OCI-LY1 (cell line): ENCODE results near the gene TUBAL3.

Experiments
- H2AFZ ChIP-seq: fragments of 200-600 bp; sonication (generic), shearing (Covaris generic); 2 replicates; pipeline ENCODE4 v1.6.0; 2014; ENCODE audit warnings: antibody characterized with exemption, mild to moderate bottlenecking, low read length
- H3F3A ChIP-seq: fragments of 200-600 bp; sonication (generic), shearing (Covaris generic); 2 replicates; pipeline ENCODE4 v1.6.0; 2014; ENCODE audit warnings: mild to moderate bottlenecking, antibody characterized with exemption, low read length, moderate library complexity; ENCODE audit not compliant: insufficient read depth
- H3K27ac ChIP-seq: fragments of 200-600 bp; sonication (generic); 2 replicates; pipeline ENCODE4 v1.5.1; 2014; ENCODE audit warnings: low read length, mixed run types, mild to moderate bottlenecking, low read depth; ENCODE audit not compliant: poor library complexity, severe bottlenecking
- H3K27me3 ChIP-seq: fragments of 200-600 bp; sonication (generic); 2 replicates; pipeline ENCODE4 v1.6.0; 2014; ENCODE audit warnings: antibody characterized with exemption, mild to moderate bottlenecking, low read length, moderate library complexity; ENCODE audit not compliant: insufficient read depth
- H3K36me3 ChIP-seq: fragments of 200-600 bp; sonication (generic); 2 replicates; pipeline ENCODE4 v1.6.1; 2014; ENCODE audit warnings: mild to moderate bottlenecking, antibody characterized with exemption, low read length, moderate library complexity, mixed read lengths; ENCODE audit not compliant: insufficient read depth
- H3K4me1 ChIP-seq: fragments of 200-600 bp; sonication (generic); 2 replicates; pipeline ENCODE4 v1.5.1; 2014; ENCODE audit warnings: mild to moderate bottlenecking, low read length, moderate library complexity; ENCODE audit not compliant: insufficient read depth, severe bottlenecking
- H3K4me2 ChIP-seq: fragments of 200-600 bp; sonication (generic), shearing (Covaris generic); 2 replicates; pipeline ENCODE4 v1.6.1; 2014; ENCODE audit warnings: low read length
- H3K4me3 ChIP-seq: fragments of 200-600 bp; sonication (generic); 2 replicates; pipeline ENCODE4 v1.5.1; 2014; ENCODE audit warnings: low read length, low read depth, mild to moderate bottlenecking, mixed read lengths; ENCODE audit not compliant: poor library complexity, severe bottlenecking
- H3K79me2 ChIP-seq: fragments of 200-600 bp; shearing (Covaris generic); 2 replicates; pipeline ENCODE4 v1.6.1; 2016; ENCODE audit warnings: mixed run types, low read length, mixed read lengths; ENCODE audit not compliant: insufficient read depth
- H3K9ac ChIP-seq: fragments of 200-600 bp; sonication (generic), shearing (Covaris generic); 2 replicates; pipeline ENCODE4 v1.6.1; 2014; ENCODE audit warnings: mild to moderate bottlenecking, low read length, mixed read lengths
- H3K9me2 ChIP-seq: fragments of 200-600 bp; sonication (generic), shearing (Covaris generic); 2 replicates; pipeline ENCODE4 v1.6.1; 2014; ENCODE audit warnings: low read depth, mild to moderate bottlenecking, low read length, mixed read lengths
- H3K9me3 ChIP-seq: fragments of 200-600 bp; shearing (Covaris generic); 2 replicates; pipeline ENCODE4 v1.6.1; 2014; ENCODE audit warnings: low read length, mixed read lengths
- H4K20me1 ChIP-seq: fragments of 200-600 bp; sonication (generic), shearing (Covaris generic); 2 replicates; pipeline ENCODE4 v1.6.0; 2016; ENCODE audit warnings: mild to moderate bottlenecking, low read length; ENCODE audit not compliant: insufficient read depth
- CTCF ChIP-seq: fragments of 200-600 bp; sonication (generic), shearing (Covaris generic); IDR thresholded peaks from 2 replicates; pipeline ENCODE4 v1.5.1; 2017; ENCODE audit warnings: mild to moderate bottlenecking, antibody characterized with exemption, low read length, moderate library complexity, mixed read lengths
- EZH2 ChIP-seq: fragments of 200-600 bp; sonication (generic), shearing (Covaris generic); IDR thresholded peaks from 2 replicates; pipeline ENCODE4 v1.8.0; 2017; ENCODE audit warnings: borderline replicate concordance, mixed run types, mild to moderate bottlenecking, antibody characterized with exemption, low read length, moderate library complexity, mixed read lengths

TUBAL3 gene

GRCh38 chr10:5445006-5445405 is 40.4 kb upstream of the TUBAL3 start:
- no peaks in the 10 kb centered on the region for H3K79me2 ChIP-seq
- no peak overlapping the region for H3K4me2 ChIP-seq
- no peak overlapping the region for H3K27ac ChIP-seq
- no peak overlapping the region for H3K4me3 ChIP-seq
- no peak overlapping the region for H2AFZ ChIP-seq
- H3K4me1 ChIP-seq: peaks cover 21% of the 10 kb centered on the region
- H3K9ac ChIP-seq: no peak overlapping the region
- no peak for TF ChIP-seq EZH2
- no peak for TF ChIP-seq CTCF
- no peaks in the 10 kb centered on the region for H3K9me2 ChIP-seq
- peaks cover 5% of the 10 kb centered on the region; the same call in 1 of the 2 replicates for H3K36me3 ChIP-seq
- H3F3A ChIP-seq: peaks cover 4% of the 10 kb centered on the region
- H3K27me3 ChIP-seq: no peaks in the 10 kb centered on the region
- no peaks in the 10 kb centered on the region for H4K20me1 ChIP-seq
- no peaks in the 10 kb centered on the region for H3K9me3 ChIP-seq

DNA sequence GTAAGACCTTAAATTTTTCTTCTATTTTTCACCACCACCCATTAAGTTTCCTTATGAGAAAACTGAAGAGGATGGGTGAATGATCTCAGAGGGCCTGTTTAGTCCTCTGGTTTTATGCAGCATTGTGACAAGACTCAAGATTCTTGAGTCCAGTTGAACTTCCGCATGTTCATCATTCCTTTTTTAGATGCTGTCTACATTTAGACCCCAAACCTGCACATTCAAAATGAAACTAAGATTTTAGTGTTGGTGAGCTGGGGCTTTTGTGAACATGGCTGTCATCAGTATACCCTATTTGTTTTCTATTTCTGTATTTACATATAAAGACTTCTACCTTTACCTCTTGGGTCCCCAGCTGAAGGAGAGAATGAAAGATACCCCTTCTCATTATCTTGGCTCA is 38.8 kb upstream of the TUBAL3 start:
- Histone ChIP-seq H4K20me1 (no peaks in the 10 kb centered on the region), H2AFZ (no peak overlapping the region), H3K27me3 (no peaks in the 10 kb centered on the region), H3K27ac (no peak overlapping the region), H3K36me3 (0 out of 2 replicates have a peak, but pooled peaks cover 5% of the 10 kb centered on the region), H3K4me1 (peaks cover 21% of the 10 kb centered on the region), H3K9me3 (no peaks in the 10 kb centered on the region), H3K79me2 (no peaks in the 10 kb centered on the region), H3F3A (peaks cover 4% of the 10 kb centered on the region), H3K4me3 (no peak overlapping the region), H3K9me2 (no peaks in the 10 kb centered on the region), H3K4me2 (no peak overlapping the region), H3K9ac (no peak overlapping the region)
- TF ChIP-seq EZH2 (no peak), CTCF (no peak)

- TF ChIP-seq EZH2 (no peak), CTCF (no peak)
- no peaks in the 10 kb centered on the region for H3K79me2 ChIP-seq
- no peak overlapping the region for H3K9ac ChIP-seq
- no peak overlapping the region for H3K27ac ChIP-seq
- peaks cover 4% of the 10 kb centered on the region for H3F3A ChIP-seq
- no peak overlapping the region for H2AFZ ChIP-seq
- 0 out of 2 replicates have a peak, but pooled peaks cover 5% of the 10 kb centered on the region for H3K36me3 ChIP-seq
- no peaks in the 10 kb centered on the region for H3K9me3 ChIP-seq
- H3K4me3 ChIP-seq: no peak overlapping the region
- peaks cover 21% of the 10 kb centered on the region for H3K4me1 ChIP-seq
- no peaks in the 10 kb centered on the region for H3K27me3 ChIP-seq
- no peak overlapping the region for H3K4me2 ChIP-seq
- H3K9me2 ChIP-seq: no peaks in the 10 kb centered on the region
- H4K20me1 ChIP-seq: no peaks in the 10 kb centered on the region
Measured at GRCh38 chr10:5442990-5443370, 38.4 kb upstream of the TUBAL3 start.
